T-helper 22 cell (primary cell): ENCODE measurements around the gene HMG20B.

Experiments used
- DNase-seq: peaks from one replicate; pipeline ENCODE4 v3.0.0-alpha.2; 2020; ENCODE audit warnings: low read depth

Gene HMG20B

DNA sequence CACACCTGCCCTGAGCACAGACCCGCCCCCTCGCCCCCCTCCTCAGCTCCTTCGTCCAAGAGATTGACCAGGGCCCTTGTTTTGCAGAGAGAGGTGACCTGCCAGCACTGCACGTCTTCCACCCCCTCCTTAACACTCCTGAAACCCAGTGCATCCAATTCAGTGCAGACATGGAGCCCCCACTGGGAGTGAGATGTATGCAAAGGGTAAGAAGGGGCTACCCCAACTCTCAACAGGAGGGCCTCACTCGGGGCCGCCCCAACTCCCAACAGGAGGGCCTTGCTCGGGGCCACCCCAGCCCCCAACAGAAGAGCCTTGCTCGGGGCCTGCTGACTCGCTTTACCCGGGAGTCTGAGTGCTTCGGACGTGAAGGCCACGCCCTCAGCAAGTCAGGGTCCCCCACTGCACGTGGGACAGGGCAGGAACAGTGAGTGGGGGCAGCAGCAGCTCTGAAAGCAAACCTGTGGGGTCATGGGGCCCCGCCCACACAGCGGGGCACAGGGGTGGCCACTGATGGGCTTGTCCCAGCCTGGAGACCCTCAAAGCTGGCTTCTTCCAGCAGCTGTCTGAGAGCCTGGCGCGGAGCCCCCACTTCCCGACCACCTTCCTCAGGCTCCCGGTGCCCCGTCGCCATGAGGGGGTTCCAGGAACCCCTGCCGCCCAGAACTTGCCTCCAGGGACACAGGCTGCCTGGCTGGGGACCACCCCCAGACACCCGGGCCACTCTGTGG, 48.2 kb downstream of the HMG20B start:
- no peak for DNase-seq

DNA sequence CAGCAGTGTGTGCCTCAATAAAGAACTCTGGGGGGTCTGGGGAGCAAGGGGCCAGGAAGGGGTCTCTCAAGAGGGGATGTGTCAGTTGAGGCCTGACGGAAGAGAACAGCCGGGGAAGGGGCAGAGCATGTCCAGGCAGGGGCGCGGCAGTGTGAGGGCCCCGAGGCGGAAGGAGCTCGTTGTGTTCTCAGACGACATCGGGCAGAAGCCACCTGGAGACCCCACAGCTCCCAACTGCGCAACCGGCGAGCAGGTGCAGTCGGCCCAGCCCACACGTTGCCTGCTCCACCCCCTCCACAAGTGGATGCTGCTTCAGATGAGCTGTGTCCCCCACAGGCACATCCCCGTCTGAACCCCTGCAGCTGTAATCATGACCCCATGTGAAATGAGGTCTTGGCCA, 48.9 kb downstream of the HMG20B start:
- no peak for DNase-seq

- no peak for DNase-seq
Observed at GRCh38 chr19:3622224-3622623, 49.5 kb downstream of the HMG20B start.

GRCh38 chr19:3623716-3624115, 51.0 kb downstream of the HMG20B start:
- DNase-seq, result no peak

DNA sequence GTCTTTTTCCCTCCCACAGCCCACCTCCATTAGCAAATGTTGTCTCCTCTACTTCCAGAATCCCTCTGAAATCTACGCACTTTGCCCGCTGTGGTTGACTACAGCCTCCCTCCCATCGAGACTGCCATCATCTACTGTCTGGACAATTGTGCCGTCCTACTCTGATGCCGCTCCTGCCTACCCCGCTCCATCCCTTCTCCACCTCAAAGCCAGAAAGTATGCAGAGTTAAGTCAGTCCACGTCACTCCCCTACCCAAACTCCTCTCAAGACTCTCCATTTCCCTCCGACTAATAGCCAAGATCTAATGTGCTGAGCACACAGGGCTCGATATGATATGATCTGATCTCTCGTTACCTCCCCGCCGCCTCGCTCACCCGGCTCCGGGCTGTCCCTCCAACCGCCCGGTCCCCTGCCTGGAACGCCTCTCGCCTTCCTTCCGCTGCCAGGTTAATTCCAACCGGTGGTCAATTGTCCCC, 53.3 kb downstream of the HMG20B start:
- no peak for DNase-seq

GRCh38 chr19:3626473-3627350, 54.0 kb downstream of the HMG20B start, which contains the start of gene CACTIN:
TSS of gene CACTIN (minus strand) at chr19:3626790. CDS start at chr19:3626762, 28 bp downstream.
- DNase-seq, result peak; percentile 97

DNA sequence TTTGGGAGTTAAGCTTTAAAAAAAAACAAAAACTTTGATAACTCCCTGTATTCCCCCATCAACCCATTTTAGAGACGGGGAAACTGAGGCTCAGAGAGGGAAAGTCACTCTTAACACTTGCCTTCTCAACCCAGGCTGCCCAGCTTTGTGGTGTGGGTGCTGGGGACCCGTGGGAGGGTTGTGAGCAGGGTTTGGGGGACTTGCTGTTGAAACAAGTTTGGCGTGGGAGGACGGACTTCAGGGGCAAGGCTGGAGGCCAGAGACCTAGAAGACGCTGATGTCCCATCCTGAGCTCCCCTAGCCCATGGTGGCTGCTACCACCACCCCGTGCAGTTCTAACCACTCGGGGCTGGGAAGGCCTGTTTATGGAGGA, 54.6 kb downstream of the HMG20B start:
- DNase-seq, result no peak
